GM21367 (cell line): ENCODE data around the gene DUSP7.

Experiments
- ATAC-seq: cut with Tn5 transposase; IDR thresholded peaks from one replicate; pipeline ENCODE4 v1.9.1; 2021; ENCODE audit not compliant: unreplicated experiment

DUSP7 gene

GRCh38 chr3:52030714-52031310 lies 25.6 kb downstream of the DUSP7 start:
- no peak for ATAC-seq

GRCh38 chr3:52029535-52029934 lies 26.8 kb downstream of the DUSP7 start:
- ATAC-seq: no peak

- ATAC-seq: no peak
Observed at GRCh38 chr3:52029053-52029452, 27.3 kb downstream of the DUSP7 start.

- no peak for ATAC-seq
Observed at GRCh38 chr3:52028572-52028971, 27.8 kb downstream of the DUSP7 start.

- no peak for ATAC-seq
Observed at GRCh38 chr3:52026041-52026440, 30.3 kb downstream of the DUSP7 start.

GRCh38 chr3:52025453-52025852 lies 30.9 kb downstream of the DUSP7 start:
- no peak for ATAC-seq

- ATAC-seq: no peak
Observed at GRCh38 chr3:52024765-52025452, 31.5 kb downstream of the DUSP7 start.

- peak; percentile 72 for ATAC-seq
Observed at GRCh38 chr3:52023860-52024764, 32.3 kb downstream of the DUSP7 start.

GRCh38 chr3:52023101-52023770 lies 33.1 kb downstream of the DUSP7 start:
- peak; percentile 14 for ATAC-seq

GRCh38 chr3:52022323-52023100 lies 33.9 kb downstream of the DUSP7 start:
- no peak for ATAC-seq

GRCh38 chr3:52021489-52022268 lies 34.7 kb downstream of the DUSP7 start:
- ATAC-seq: no peak

- ATAC-seq: no peak
Observed at GRCh38 chr3:52020796-52021195, 35.6 kb downstream of the DUSP7 start.

GRCh38 chr3:52019352-52020080 lies 36.9 kb downstream of the DUSP7 start:
- no peak for ATAC-seq

GRCh38 chr3:52018319-52019000 lies 37.9 kb downstream of the DUSP7 start:
- no peak for ATAC-seq

- ATAC-seq: no peak
Observed at GRCh38 chr3:52017586-52017985, 38.8 kb downstream of the DUSP7 start.

- ATAC-seq: no peak
Observed at GRCh38 chr3:52015438-52016228, 40.7 kb downstream of the DUSP7 start.

GRCh38 chr3:52014613-52015012 lies 41.8 kb downstream of the DUSP7 start:
- no peak for ATAC-seq
